ENCODE data around the gene CLDN9.

- TF ChIP-seq REST (IDR thresholded peaks at IDR 0.05; ENCODE audit: insufficient read depth in 1 of 2, low read depth in 2 of 2, low read length in 2 of 2) (no peak), POLR2AphosphoS5 (IDR thresholded peaks at IDR 0.05; ENCODE audit: low read depth, low read length) (no peak), TAF1 (IDR thresholded peaks at IDR 0.05; ENCODE audit: borderline replicate concordance, insufficient read depth, low read length) (no peak; the same call in 1 of the 2 replicates), SIN3A (IDR thresholded peaks at IDR 0.05; ENCODE audit: borderline replicate concordance, insufficient read depth, low read length) (no peak)
Measured at GRCh38 chr16:3023415-3023668, 10.6 kb downstream of the CLDN9 start.

All from PFSK-1 (cell line).